Kidney (tissue), 14 donors: Measurements from ENCODE around the gene EHMT2. TPM values are rescaled to one million over a fixed set of nuclear protein-coding genes. Genes with fewer than 3 reads are reported as not detected.
A peak's percentile ranks its signal among the peaks of the same experiment; 100 is the strongest.
"Not testable (repeated sequence)": the region's sequence is repeated elsewhere in the genome, so short reads cannot be mapped to it uniquely, and the experiment has no call there.

Experiments used
- DNase-seq, 5 donors: peaks; one replicate each; pipeline ENCODE4 v3.0.0-alpha.2; 2013 to 2020
- FAIRE-seq: peaks from 2 replicates; lab custom pipeline; 2012; peaks lifted over from hg19 to GRCh38; lab: Jason Lieb, UNC
- H3K27ac ChIP-seq, 2 donors: one replicate each; pipeline ENCODE4 v1.7.0; 2013; ENCODE audit warnings: low read depth in 2 of 2, low read length in 2 of 2, inconsistent platforms in 1 of 2
- H3K27me3 ChIP-seq: one replicate; pipeline ENCODE4 v1.7.1; 2013; ENCODE audit warnings: low read length, inconsistent platforms; ENCODE audit not compliant: control insufficient read depth, insufficient read depth
- H3K36me3 ChIP-seq, 3 donors: one replicate each; pipeline versions ENCODE4 v1.7.0 to v1.7.1; 2013; ENCODE audit warnings: low read length in 3 of 3, control low read depth in 1 of 3, inconsistent platforms in 1 of 3; ENCODE audit not compliant: insufficient read depth in 3 of 3, control insufficient read depth in 2 of 3
- H3K4me1 ChIP-seq, 3 donors: one replicate each; pipeline versions ENCODE4 v1.7.0 to v1.7.1; 2013; ENCODE audit warnings: low read length in 3 of 3, inconsistent platforms in 1 of 3, low read depth in 1 of 3; ENCODE audit not compliant: control insufficient read depth in 2 of 3, insufficient read depth in 2 of 3
- H3K4me3 ChIP-seq, 3 donors: one replicate each; pipeline versions ENCODE4 v1.7.0 to v1.8.1; 2013; ENCODE audit warnings: low read length in 3 of 3, control low read depth in 1 of 3, inconsistent platforms in 1 of 3
- H3K9ac ChIP-seq, 3 donors: one replicate each; pipeline versions ENCODE4 v1.7.0 to v1.7.1; 2013; ENCODE audit warnings: low read length in 3 of 3, control low read depth in 1 of 3, inconsistent platforms in 1 of 3
- H3K9me3 ChIP-seq, 3 donors: one replicate each; pipeline versions ENCODE4 v1.7.0 to v1.7.1; 2013; ENCODE audit warnings: low read length in 3 of 3, control low read depth in 1 of 3, inconsistent platforms in 1 of 3; ENCODE audit not compliant: control insufficient read depth in 2 of 3, insufficient read depth in 1 of 3
- CTCF ChIP-seq: IDR thresholded peaks from 3 replicates; pipeline ENCODE4 v1.5.1; 2012; ENCODE audit warnings: mild to moderate bottlenecking, moderate library complexity, borderline replicate concordance; ENCODE audit not compliant: insufficient read depth; ENCODE audit errors: extremely low read depth
- intact Hi-C: fragments of 100-400 bp; cut with DNase I; formaldehyde crosslinking; loops from one replicate; pipeline ENCODE4 v1.11.1; 2022
- polyA plus RNA-seq: library from polyadenylated mRNA; stranded (reverse); fragments of 350-450 nt; fragmentation: Illumina TruSeq; extraction: RNeasy Lipid Tissue Mini Kit (QIAGEN cat#74804); gene quantifications from one replicate; pipeline ENCODE4 v1.2.3, GENCODE V29; 2014; ENCODE audit warnings: low read depth, low replicate concordance; ENCODE audit not compliant: insufficient read depth
- total RNA-seq: library from RNA; stranded (reverse); fragmentation: NEBNext Ultra II Directional; extraction: Animal tissue kit (Norgen Biotek cat#: 25700); gene quantifications from one replicate; pipeline ENCODE4 v1.2.1, GENCODE V29; 2021
- donor health status: control.
- donor health status: control.
- donor health status: control.
- donor health status: control.
- donor health status: control.
- donor health status: DM: yes; HTN: yes; CAD: no.
- donor health status: Normal renal cell carcinoma (clear cell type).

The EHMT2 gene
- total and polyA plus RNA-seq, 2 donors from 2014 or later = 35.3 to 40.5 TPM

GRCh38 chr6:31908791-31909190 lies 11.3 kb upstream of the EHMT2 start:
- no peaks in the 10 kb centered on the region for H3K4me1 ChIP-seq
- no peak for TF ChIP-seq CTCF
- no peaks in the 10 kb centered on the region for H3K9me3 ChIP-seq
- DNase-seq = no peak
- H3K27me3 ChIP-seq = no peaks in the 10 kb centered on the region
- H3K4me3 ChIP-seq = no peak overlapping the region
- intact Hi-C loops = no loop called here
- no peak for FAIRE-seq
- H3K9ac ChIP-seq = no peak overlapping the region
- H3K36me3 ChIP-seq = no peaks in the 10 kb centered on the region
- H3K27ac ChIP-seq = no peak overlapping the region

GRCh38 chr6:31908255-31908654 lies 10.8 kb upstream of the EHMT2 start:
- H3K4me3 ChIP-seq, DNase-seq, H3K36me3 ChIP-seq, FAIRE-seq, H3K4me1 ChIP-seq, H3K9me3 ChIP-seq, H3K27me3 ChIP-seq, intact Hi-C loops, H3K9ac ChIP-seq, H3K27ac ChIP-seq: not testable (repeated sequence)

- H3K27me3 ChIP-seq = no peaks in the 10 kb centered on the region
- no peak overlapping the region for H3K27ac ChIP-seq
- H3K9me3 ChIP-seq = no peaks in the 10 kb centered on the region
- H3K4me1 ChIP-seq = peaks cover 0 to 8% (median 4%) of the 10 kb centered on the region in 3 donors
- H3K9ac ChIP-seq = no peak overlapping the region
- no peaks in the 10 kb centered on the region for H3K36me3 ChIP-seq
- FAIRE-seq (no peak), DNase-seq (peak in 3 of 5 donors; percentile 49 to 74 (median 57))
- intact Hi-C loops = no loop called here
- no peak for TF ChIP-seq CTCF
- no peak overlapping the region for H3K4me3 ChIP-seq
These were observed 9.8 kb upstream of the EHMT2 start for GRCh38 chr6:31907158-31907813.

GRCh38 chr6:31906727-31907126 lies 9.2 kb upstream of the EHMT2 start:
- FAIRE-seq, H3K4me1 ChIP-seq, H3K4me3 ChIP-seq, DNase-seq, H3K27ac ChIP-seq, H3K36me3 ChIP-seq, intact Hi-C loops, H3K9me3 ChIP-seq, H3K9ac ChIP-seq, H3K27me3 ChIP-seq: not testable (repeated sequence)
